GM13976 (cell line): ENCODE data around the gene KIAA2012.

Source experiments
- DNase-seq: peaks from one replicate; pipeline ENCODE4 v3.0.0; 2012; ENCODE audit warnings: low spot score
- in situ Hi-C: fragments of 300-500 bp; cut with MboI; formaldehyde crosslinking; loops from one replicate; pipeline ENCODE4 v1.12.0; 2022; ENCODE audit warnings: low sequenced_read_pairs, mixed read lengths, inconsistent platforms; ENCODE audit not compliant: unreplicated experiment
- TF ChIP-seq, protein P1 (sequence below): IDR thresholded peaks from 2 replicates; pipeline ENCODE4 v1.5.1; 2012; ENCODE audit warnings: borderline replicate concordance, mild to moderate bottlenecking; ENCODE audit not compliant: insufficient read depth; ENCODE audit errors: extremely low read depth, missing control alignments, control extremely low read depth

KIAA2012 gene

DNA sequence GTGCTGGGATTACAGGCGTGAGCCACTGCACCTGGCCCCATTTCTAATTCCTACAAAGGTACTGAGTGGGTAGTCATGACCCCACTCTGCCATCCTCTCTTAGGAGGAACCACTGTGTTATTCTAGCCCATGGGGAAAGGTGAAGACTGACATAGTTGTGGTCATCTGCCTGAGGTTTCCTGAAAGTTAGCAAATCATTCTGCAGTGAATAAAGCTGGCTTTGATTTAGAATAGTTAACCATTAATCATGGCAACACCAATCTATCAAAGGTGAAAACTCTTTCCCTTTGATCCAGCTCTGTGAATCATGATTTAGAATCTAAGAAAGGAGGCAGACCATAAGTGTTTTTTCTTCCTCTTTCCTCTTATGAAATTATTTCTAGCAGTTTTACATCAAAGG is 114.5 kb downstream of the KIAA2012 start:
- TF ChIP-seq, protein P1, sequence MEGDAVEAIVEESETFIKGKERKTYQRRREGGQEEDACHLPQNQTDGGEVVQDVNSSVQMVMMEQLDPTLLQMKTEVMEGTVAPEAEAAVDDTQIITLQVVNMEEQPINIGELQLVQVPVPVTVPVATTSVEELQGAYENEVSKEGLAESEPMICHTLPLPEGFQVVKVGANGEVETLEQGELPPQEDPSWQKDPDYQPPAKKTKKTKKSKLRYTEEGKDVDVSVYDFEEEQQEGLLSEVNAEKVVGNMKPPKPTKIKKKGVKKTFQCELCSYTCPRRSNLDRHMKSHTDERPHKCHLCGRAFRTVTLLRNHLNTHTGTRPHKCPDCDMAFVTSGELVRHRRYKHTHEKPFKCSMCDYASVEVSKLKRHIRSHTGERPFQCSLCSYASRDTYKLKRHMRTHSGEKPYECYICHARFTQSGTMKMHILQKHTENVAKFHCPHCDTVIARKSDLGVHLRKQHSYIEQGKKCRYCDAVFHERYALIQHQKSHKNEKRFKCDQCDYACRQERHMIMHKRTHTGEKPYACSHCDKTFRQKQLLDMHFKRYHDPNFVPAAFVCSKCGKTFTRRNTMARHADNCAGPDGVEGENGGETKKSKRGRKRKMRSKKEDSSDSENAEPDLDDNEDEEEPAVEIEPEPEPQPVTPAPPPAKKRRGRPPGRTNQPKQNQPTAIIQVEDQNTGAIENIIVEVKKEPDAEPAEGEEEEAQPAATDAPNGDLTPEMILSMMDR: no peak
- in situ Hi-C loops: no loop called here
- DNase-seq: no peak

GRCh38 chr2:202193305-202193704 is 120.2 kb downstream of the KIAA2012 start:
- TF ChIP-seq, protein P1: no peak
- no peak for DNase-seq
- in situ Hi-C loops: loop anchor here (10.0 kb wide), 1 partner anchor 339 kb away; no protein-coding TSS in a partner anchor

- TF ChIP-seq, protein P1: no peak
- in situ Hi-C loops: loop anchor here (10.0 kb wide), 1 partner anchor 339 kb away; no protein-coding TSS in a partner anchor
- no peak for DNase-seq
These were observed 120.9 kb downstream of the KIAA2012 start for GRCh38 chr2:202193881-202194353.

GRCh38 chr2:202194418-202194817 is 121.4 kb downstream of the KIAA2012 start:
- TF ChIP-seq, protein P1: no peak
- DNase-seq: no peak
- in situ Hi-C loops: loop anchor here (10.0 kb wide), 1 partner anchor 340 kb away; no protein-coding TSS in a partner anchor

- DNase-seq: no peak
- in situ Hi-C loops: loop anchor here (10.0 kb wide), 1 partner anchor 342 kb away; no protein-coding TSS in a partner anchor
- TF ChIP-seq, protein P1: no peak
These were observed 123.7 kb downstream of the KIAA2012 start for GRCh38 chr2:202196727-202197126.

- DNase-seq: no peak
- TF ChIP-seq, protein P1: no peak
- in situ Hi-C loops: no loop called here
These were observed 128.4 kb downstream of the KIAA2012 start for GRCh38 chr2:202201220-202202160.
